Measurements from ENCODE around the gene LIMCH1. TPM values are rescaled to one million over a fixed set of nuclear protein-coding genes. Genes with fewer than 3 reads are reported as not detected.
"Not testable (repeated sequence)": the region's sequence is repeated elsewhere in the genome, so short reads cannot be mapped to it uniquely, and the experiment has no call there.

The LIMCH1 gene
- total RNA-seq, 1 donor from 2014 or later, result 7.1 TPM

GRCh38 chr4:41728573-41728913, 190.6 kb downstream of the LIMCH1 start:
- TF ChIP-seq CTCF (IDR thresholded peaks at IDR 0.05; ENCODE audit: insufficient read depth, low read depth, low read length) (no peak), EZH2 (IDR thresholded peaks at IDR 0.05; ENCODE audit: insufficient read depth, low read length) (no peak)
- DNase-seq (ENCODE audit: low read depth), result no peak
- no peak overlapping the region for H3K4me3 Mint-ChIP-seq (ENCODE audit: unreplicated experiment)
- Histone ChIP-seq H3K79me2 (ENCODE audit: insufficient read depth, low read length) (no peaks in the 10 kb centered on the region), H2AFZ (ENCODE audit: low read depth, low read length) (no peak overlapping the region), H3K36me3 (ENCODE audit: insufficient read depth, low read length) (no peaks in the 10 kb centered on the region), H3K4me3 (ENCODE audit: insufficient read depth, low read depth, low read length) (no peak overlapping the region), H3K27ac (ENCODE audit: low read depth, low read length) (no peak overlapping the region), H3K9ac (ENCODE audit: low read length) (no peak overlapping the region), H3K4me2 (ENCODE audit: low read length) (no peak overlapping the region), H3K27me3 (ENCODE audit: insufficient read depth, low read length) (peaks cover 18% of the 10 kb centered on the region), H3K9me3 (ENCODE audit: insufficient read depth, low read depth, low read length) (no peaks in the 10 kb centered on the region), H3K4me1 (ENCODE audit: insufficient read depth, low read length) (no peaks in the 10 kb centered on the region), H4K20me1 (ENCODE audit: insufficient read depth, low read length) (no peaks in the 10 kb centered on the region)
- peaks cover 2% of the 10 kb centered on the region for H3K4me1 Mint-ChIP-seq (ENCODE audit: low read depth, unreplicated experiment)
- H3K27ac Mint-ChIP-seq (ENCODE audit: unreplicated experiment), result no peak overlapping the region
- peaks cover 51% of the 10 kb centered on the region for H3K27me3 Mint-ChIP-seq (ENCODE audit: low read depth, unreplicated experiment)
- FAIRE-seq, result no peak
- H3K9me3 Mint-ChIP-seq (ENCODE audit: unreplicated experiment), result peaks cover 8% of the 10 kb centered on the region
- H3K36me3 Mint-ChIP-seq (ENCODE audit: low read depth, unreplicated experiment), result no peaks in the 10 kb centered on the region

GRCh38 chr4:41731569-41732126, 193.7 kb downstream of the LIMCH1 start:
- peaks cover 2% of the 10 kb centered on the region for H3K4me1 Mint-ChIP-seq (ENCODE audit: low read depth, unreplicated experiment)
- H3K27ac ChIP-seq (ENCODE audit: low read depth, low read length), result no peak overlapping the region
- H3K4me3 Mint-ChIP-seq (ENCODE audit: unreplicated experiment), result no peak overlapping the region
- H3K79me2 ChIP-seq (ENCODE audit: insufficient read depth, low read length), result no peaks in the 10 kb centered on the region
- H3K27me3 ChIP-seq (ENCODE audit: insufficient read depth, low read length), result peaks cover 18% of the 10 kb centered on the region
- no peaks in the 10 kb centered on the region for H4K20me1 ChIP-seq (ENCODE audit: insufficient read depth, low read length)
- peaks cover 64% of the 10 kb centered on the region for H3K27me3 Mint-ChIP-seq (ENCODE audit: low read depth, unreplicated experiment)
- no peaks in the 10 kb centered on the region for H3K36me3 ChIP-seq (ENCODE audit: insufficient read depth, low read length)
- no peak overlapping the region for H3K4me3 ChIP-seq (ENCODE audit: insufficient read depth, low read depth, low read length)
- no peak overlapping the region for H3K27ac Mint-ChIP-seq (ENCODE audit: unreplicated experiment)
- H3K9me3 Mint-ChIP-seq (ENCODE audit: unreplicated experiment), result peaks cover 2% of the 10 kb centered on the region
- no peak overlapping the region for H2AFZ ChIP-seq (ENCODE audit: low read depth, low read length)
- no peak overlapping the region for H3K4me2 ChIP-seq (ENCODE audit: low read length)
- H3K9me3 ChIP-seq (ENCODE audit: insufficient read depth, low read depth, low read length), result no peaks in the 10 kb centered on the region
- DNase-seq (ENCODE audit: low read depth), result no peak
- no peaks in the 10 kb centered on the region for H3K4me1 ChIP-seq (ENCODE audit: insufficient read depth, low read length)
- no peak overlapping the region for H3K9ac ChIP-seq (ENCODE audit: low read length)
- FAIRE-seq, result no peak
- no peak for TF ChIP-seq EZH2 (IDR thresholded peaks at IDR 0.05; ENCODE audit: insufficient read depth, low read length)
- no peak for TF ChIP-seq CTCF (IDR thresholded peaks at IDR 0.05; ENCODE audit: insufficient read depth, low read depth, low read length)
- no peaks in the 10 kb centered on the region for H3K36me3 Mint-ChIP-seq (ENCODE audit: low read depth, unreplicated experiment)

- Mint-ChIP-seq H3K4me1 (ENCODE audit: low read depth, unreplicated experiment) (no peaks in the 10 kb centered on the region), H3K27me3 (ENCODE audit: low read depth, unreplicated experiment) (peaks cover 54% of the 10 kb centered on the region), H3K9me3 (ENCODE audit: unreplicated experiment) (peaks cover 4% of the 10 kb centered on the region), H3K27ac (ENCODE audit: unreplicated experiment) (no peak overlapping the region), H3K36me3 (ENCODE audit: low read depth, unreplicated experiment) (no peaks in the 10 kb centered on the region), H3K4me3 (ENCODE audit: unreplicated experiment) (no peak overlapping the region)
- Histone ChIP-seq H3K79me2 (ENCODE audit: insufficient read depth, low read length) (no peaks in the 10 kb centered on the region), H3K4me3 (ENCODE audit: insufficient read depth, low read depth, low read length) (no peak overlapping the region), H3K4me1 (ENCODE audit: insufficient read depth, low read length) (no peaks in the 10 kb centered on the region), H2AFZ (ENCODE audit: low read depth, low read length) (no peak overlapping the region), H3K27ac (ENCODE audit: low read depth, low read length) (no peak overlapping the region), H4K20me1 (ENCODE audit: insufficient read depth, low read length) (no peaks in the 10 kb centered on the region), H3K9ac (ENCODE audit: low read length) (no peak overlapping the region), H3K4me2 (ENCODE audit: low read length) (no peak overlapping the region), H3K9me3 (ENCODE audit: insufficient read depth, low read depth, low read length) (no peaks in the 10 kb centered on the region), H3K36me3 (ENCODE audit: insufficient read depth, low read length) (no peaks in the 10 kb centered on the region), H3K27me3 (ENCODE audit: insufficient read depth, low read length) (peaks cover 20% of the 10 kb centered on the region)
- FAIRE-seq, result no peak
- TF ChIP-seq CTCF (IDR thresholded peaks at IDR 0.05; ENCODE audit: insufficient read depth, low read depth, low read length), result no peak
- no peak for TF ChIP-seq EZH2 (IDR thresholded peaks at IDR 0.05; ENCODE audit: insufficient read depth, low read length)
- no peak for DNase-seq (ENCODE audit: low read depth)
Measured at GRCh38 chr4:41734371-41734770, 196.4 kb downstream of the LIMCH1 start.

GRCh38 chr4:41737491-41737890, 199.5 kb downstream of the LIMCH1 start:
- H3K9me3 ChIP-seq (ENCODE audit: insufficient read depth, low read depth, low read length); H3K36me3 ChIP-seq (ENCODE audit: insufficient read depth, low read length); H3K27ac Mint-ChIP-seq (ENCODE audit: unreplicated experiment); H3K4me2 ChIP-seq (ENCODE audit: low read length); H3K4me3 Mint-ChIP-seq (ENCODE audit: unreplicated experiment); H3K4me3 ChIP-seq (ENCODE audit: insufficient read depth, low read depth, low read length); H3K4me1 Mint-ChIP-seq (ENCODE audit: low read depth, unreplicated experiment); H3K79me2 ChIP-seq (ENCODE audit: insufficient read depth, low read length); H3K9me3 Mint-ChIP-seq (ENCODE audit: unreplicated experiment); FAIRE-seq; DNase-seq (ENCODE audit: low read depth); H3K36me3 Mint-ChIP-seq (ENCODE audit: low read depth, unreplicated experiment); H3K9ac ChIP-seq (ENCODE audit: low read length); H2AFZ ChIP-seq (ENCODE audit: low read depth, low read length); H4K20me1 ChIP-seq (ENCODE audit: insufficient read depth, low read length); H3K4me1 ChIP-seq (ENCODE audit: insufficient read depth, low read length); H3K27ac ChIP-seq (ENCODE audit: low read depth, low read length): not testable (repeated sequence)
- H3K27me3 ChIP-seq (ENCODE audit: insufficient read depth, low read length), result peaks cover 23% of the 10 kb centered on the region
- peaks cover 58% of the 10 kb centered on the region for H3K27me3 Mint-ChIP-seq (ENCODE audit: low read depth, unreplicated experiment)
